HG02759 (cell line): ENCODE data around the gene EFEMP2.
A peak's percentile ranks its signal among the peaks of the same experiment; 100 is the strongest.
"Not testable (repeated sequence)": the region's sequence is repeated elsewhere in the genome, so short reads cannot be mapped to it uniquely, and the experiment has no call there.

Source experiments
- ATAC-seq: cut with Tn5 transposase; IDR thresholded peaks from one replicate; pipeline ENCODE4 v1.9.1; 2021; ENCODE audit warnings: mild to moderate bottlenecking, moderate library complexity; ENCODE audit not compliant: unreplicated experiment

The EFEMP2 gene

DNA sequence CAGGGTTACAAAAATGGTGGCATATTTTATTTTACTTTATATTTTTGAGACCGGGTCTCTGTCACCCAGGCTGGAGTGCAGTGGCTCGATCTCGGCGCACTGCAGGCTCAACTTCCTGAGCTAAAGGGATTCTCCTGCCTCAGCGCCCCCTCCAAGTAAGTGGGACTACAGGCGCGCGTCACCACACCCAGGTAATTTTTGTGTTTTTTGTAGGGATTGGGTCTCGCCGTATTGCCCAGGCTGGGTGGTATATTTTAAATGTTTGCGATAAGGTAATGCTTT is 28.2 kb upstream of the EFEMP2 start:
- no peak for ATAC-seq

DNA sequence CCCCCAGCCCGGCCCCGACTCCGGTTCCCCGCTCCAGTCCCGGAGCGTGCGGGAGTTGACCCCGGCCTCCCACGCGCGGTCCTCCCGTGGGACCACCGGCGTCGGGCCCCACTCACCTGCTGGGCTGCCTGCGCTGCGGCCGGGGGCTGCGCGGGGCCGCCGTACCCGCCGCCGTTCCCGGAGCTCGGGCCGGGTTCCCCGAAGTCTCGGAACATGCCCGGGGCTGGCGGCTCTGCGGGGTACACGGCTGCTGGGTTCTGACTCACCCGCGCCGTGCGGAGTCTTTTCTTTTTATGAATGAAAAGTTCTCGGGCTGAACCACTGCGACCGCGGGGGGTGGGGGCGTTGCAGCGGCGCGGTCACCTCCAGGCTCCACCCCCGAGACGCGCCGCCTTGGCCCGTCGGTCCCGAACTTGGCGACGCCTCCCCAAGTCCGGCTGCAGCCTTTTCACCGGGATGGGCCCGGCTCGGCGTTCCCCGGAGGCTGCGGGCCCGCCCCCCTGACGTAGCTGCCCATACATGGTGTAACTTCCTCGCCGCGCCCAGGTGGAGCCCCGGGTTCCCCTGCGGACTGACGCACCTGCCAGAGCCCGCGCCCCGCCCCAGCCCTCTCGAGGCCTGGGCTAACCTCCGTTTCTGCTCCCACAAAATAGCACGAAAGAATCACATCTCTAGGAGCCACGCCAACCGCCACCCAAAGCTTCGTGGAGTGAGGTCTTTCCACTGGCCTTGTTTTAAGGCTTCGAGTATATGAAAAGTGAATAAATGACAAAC is 27.7 kb upstream of the EFEMP2 start, which contains the start of gene FOSL1:
Gene FOSL1, minus strand, starts transcription at position 264 of the 774 bp plus-strand sequence. Its CDS starts 49 bp downstream, at position 215.
- peak; percentile 79 for ATAC-seq

DNA sequence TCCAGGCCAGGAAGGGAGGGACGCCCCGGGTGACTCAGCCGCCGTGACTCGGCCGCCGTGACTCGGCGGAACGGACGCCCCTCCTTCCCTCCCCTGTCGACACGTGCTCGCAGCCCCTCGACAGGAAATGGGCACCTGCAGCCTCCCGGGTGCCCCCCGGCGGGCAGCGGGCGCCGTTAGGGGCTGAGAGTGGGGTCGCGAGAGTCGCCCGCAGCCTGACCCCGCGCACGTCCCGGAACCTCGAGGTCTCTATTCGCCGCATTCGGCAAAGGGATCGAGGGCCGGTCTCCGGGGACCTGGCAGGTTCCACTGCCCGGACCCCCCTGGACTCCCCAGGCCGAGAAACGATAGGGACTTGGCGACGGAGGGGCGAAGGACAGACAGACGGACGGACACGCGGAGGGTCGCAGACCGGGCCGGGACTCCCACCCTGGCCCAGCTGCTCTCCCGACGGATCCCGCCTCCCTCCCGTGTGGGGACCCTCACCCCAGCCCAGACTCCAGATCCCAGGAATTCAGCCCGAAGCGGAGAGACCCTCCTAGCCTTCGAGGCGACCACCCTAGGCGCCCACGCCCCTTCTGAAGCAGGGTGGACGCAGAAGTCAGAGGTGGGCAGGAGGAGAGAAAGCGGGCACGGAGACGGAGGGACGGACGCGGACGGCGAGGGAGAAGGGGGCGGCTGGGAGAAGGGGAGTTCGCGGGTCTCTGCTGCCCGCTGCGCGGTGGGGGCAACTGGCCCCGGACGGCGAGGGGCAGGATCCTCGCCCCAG is 26.9 kb upstream of the EFEMP2 start:
- no peak for ATAC-seq

DNA sequence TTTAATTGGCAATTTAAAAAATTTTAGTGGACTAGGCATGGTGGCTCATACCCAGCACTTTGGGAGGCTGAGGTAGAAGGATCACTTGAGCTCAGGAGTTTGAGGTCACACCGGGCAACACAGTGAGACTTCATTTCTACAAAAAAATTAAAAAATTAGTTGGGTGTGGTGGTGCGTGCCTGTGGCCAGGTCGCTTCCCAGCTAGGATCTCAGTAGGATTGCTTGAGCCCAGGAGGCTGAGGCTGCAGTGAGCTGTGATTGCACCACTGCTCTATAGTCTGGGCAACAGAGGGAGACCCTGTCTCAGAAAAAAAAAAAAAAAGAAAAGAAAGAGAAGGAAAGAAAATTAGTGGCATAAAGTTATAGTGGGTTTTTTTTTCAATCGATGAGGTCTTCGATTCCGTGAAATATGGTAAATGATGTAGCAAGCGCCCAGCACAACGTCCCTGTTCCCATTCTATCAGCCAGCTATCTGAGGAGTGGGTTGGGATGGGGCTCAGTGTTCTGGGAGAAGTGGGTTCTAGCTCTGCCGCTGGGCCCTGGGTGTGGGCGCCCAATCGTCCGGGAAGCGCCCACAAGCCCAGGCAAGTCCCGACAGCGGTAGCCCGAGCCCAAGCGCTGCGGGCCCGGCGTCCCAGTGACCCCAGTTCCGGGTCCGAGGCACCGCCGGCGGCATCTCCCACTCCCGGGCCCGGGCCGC is 26.2 kb upstream of the EFEMP2 start:
- no peak for ATAC-seq

DNA sequence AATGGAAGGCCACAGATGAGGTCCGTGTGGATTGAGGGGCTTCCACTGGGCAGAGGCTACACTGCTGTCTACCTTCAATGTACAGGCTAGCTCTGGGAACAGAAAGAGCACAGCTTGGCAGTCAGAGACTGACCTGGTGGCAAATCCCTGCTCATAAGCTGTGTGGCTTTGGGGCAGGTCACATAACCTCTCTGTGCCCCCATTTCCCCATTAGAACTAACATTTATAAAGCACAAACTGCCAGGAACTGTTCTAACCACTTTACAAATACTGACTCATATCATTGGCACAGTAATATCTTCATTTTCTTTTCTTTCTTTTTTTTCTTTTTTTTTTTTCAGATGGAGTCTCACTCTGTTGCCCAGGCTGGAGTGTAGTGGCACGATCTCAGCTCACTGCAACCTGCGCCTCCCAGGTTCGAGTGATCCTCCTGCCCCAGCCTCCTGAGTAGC is 24.4 kb upstream of the EFEMP2 start:
- ATAC-seq: no peak

DNA sequence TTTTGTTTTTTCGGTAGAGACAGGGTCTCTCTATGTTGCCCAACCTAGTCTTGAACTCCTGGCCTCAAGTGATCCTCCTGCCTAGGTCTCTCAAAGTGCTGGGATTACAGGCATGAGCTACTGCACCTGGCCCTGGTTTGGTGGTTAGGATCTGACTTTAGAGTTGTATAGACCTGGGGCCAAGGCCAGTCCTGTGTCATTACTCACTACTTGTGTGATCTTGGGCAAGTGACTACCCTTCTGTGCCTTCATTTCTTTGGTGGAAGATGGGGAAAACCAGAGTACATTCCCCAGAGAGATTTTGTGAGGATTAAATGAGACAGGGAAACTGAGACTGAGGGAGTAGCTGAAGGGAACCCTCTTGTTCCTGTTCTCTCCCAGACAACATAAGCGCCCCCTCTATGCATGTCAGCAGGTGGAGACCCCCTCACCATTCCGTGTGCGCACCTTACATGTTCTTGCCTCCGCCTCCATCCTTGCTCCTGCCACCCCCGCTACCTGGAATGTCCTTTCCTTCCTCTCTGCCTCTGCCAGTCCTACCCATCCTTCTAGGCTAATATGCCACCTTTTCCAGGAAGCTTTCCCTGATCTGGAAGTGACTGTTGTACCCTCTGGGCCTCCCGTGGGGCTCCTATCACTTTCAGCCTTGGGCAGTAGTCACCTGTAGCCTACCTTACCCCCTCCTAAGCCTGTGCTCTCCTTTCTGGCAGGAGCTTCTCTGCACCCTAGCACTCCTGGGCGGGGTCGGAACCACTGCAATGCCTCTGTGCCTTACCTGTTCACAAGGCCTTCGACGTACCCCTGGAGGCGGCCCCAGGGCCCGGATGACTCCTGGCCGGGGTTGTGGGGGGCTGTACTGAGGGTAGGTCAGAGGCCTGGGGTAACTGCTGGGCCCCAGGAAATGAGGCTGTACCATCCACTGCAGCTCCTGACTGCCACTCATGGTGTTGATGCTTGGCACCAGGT is 23.7 kb upstream of the EFEMP2 start:
- ATAC-seq: no peak

DNA sequence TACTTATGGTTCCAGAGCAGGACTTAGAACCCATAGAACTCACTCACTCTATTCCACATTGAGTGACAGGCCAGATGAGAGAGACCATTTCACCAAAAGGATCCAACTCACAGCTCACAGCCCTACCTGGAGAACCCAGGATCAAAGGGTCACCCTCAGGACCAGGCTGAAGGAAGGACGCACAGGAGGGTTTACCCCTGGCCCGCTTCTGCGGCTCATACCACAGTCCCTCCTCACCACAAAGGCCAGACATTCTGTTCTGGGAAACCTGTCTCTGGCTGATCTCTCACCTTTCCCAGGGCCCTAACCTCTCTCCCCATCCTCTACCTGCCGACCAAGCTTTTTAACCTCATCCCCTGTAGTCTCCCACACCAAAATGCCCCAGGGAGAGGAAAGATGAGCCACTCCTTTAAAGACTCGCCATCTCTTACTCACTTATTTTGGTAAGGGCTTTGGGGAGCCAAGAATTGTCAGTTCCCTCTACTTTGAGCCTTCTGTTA is 22.9 kb upstream of the EFEMP2 start:
- no peak for ATAC-seq

DNA sequence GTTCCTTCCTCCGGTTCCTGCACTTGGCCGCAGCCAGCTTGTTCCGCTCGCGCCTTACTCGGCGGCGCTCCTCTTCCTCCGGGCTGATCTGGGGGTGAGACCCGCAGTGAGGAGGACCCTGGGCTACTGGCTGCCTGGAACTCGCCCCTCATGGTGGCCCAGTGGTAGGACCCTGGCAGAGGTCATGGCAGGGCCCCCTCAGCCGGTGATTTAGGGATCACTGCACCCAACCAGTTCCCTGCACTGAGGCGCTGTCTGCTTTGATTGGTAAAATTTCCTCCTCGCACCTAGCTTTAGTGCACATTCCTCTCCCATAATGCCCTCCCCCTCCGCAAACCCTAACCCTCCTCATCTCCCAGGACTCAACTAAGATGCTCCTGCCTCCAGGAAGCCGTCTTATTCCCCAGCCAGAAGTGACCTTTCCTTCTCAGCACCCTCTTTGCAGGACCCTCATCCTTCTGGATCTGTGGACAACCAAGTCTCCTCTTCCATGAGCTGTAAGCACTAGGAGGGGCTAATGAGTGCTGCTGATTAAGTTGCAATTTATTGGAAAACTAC is 21.5 kb upstream of the EFEMP2 start:
- no peak for ATAC-seq

DNA sequence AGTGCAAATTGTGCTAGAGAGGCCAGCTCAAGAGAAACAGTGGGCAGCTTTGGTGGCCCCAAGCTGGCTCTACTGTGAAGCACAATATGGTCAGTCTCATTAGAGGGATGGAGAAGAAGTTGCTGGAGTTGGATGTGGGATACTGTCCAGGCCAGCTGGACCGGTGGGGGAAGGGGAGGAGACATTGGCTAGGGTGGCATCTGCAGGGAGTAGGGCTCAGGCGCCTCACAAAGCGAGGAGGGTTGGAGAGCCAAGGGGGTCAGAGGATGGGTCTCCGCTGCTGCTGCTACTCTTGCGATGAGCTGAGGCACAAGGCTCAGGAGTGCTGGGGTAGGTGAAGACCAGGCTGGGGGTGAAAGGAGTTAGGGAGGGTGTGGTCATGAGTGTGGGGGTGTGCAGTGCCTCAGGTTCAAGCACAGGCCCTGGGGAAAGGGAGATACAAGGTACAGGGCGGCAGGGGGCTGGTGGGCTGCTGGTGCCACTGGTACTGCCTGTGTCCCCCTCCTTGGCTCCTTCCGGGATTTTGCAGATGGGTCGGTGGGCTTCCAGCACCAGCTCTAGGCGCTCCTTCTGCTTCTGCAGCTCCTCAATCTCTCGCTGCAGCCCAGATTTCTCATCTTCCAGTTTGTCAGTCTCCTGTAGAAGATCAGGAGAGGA is 20.2 kb upstream of the EFEMP2 start:
- no peak for ATAC-seq

DNA sequence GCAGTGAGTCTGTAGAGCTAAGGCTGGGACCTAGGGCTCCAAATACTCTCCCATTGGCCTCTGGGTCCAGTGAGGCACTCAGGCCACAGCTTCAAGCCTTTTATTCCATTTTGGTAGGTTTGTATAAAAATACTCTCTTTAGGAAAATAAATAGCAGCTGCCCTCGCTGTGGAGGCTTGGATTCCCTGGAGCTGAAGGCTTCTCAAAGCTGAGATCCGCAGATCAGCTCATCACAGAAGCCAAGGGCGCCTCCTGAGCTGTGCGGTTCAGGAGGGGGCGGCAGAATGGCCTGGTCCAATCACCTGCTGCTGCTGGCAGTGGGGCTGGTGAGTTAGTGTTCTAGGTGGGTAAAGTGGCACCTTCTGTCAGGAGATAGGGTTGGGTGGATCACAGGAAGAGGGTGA is 19.5 kb upstream of the EFEMP2 start:
- not testable (repeated sequence) for ATAC-seq

DNA sequence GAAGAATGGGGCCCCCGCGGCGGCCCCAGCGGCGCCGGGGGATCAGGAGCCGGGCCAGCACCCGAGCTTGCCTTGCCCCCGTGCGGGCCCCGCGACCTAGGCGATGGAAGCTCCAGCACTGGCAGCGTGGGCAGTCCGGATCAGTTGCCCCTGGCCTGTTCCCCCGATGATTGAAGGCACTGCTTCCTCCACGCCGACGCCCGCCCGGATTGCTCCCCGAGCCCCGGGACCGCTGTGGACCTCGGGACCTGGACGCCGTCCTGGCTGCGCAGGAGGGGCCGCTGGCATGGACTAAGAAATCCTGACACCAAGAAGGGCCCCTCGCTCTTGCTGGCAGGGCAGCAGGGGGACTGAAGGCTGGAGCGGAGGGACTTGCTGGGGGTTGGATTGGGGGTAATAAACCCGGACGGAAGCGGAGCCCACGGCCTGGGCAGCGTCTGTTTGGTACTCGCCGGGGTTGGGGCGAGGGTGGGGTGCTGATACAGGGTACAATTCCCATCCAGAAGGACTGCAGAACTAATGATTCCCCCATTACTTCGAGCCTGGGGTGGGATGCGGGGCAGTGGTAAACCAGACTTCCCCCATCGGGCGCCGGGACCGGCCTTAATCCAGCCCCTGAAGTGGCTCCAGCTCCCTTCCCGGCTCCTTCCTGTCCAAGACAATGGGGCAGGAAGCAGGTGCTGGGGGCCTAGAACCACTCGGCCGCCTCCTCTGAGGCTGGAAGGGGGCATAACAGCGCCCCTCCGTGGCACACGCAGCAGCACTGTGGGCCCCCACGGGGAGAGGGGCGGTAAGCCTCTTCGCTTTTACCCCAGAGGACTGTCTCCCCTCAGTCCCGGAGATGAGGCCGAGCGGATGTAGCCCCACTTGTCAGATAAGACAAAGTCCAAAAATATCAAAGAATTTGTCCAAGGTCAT is 18.9 kb upstream of the EFEMP2 start:
- no peak for ATAC-seq

DNA sequence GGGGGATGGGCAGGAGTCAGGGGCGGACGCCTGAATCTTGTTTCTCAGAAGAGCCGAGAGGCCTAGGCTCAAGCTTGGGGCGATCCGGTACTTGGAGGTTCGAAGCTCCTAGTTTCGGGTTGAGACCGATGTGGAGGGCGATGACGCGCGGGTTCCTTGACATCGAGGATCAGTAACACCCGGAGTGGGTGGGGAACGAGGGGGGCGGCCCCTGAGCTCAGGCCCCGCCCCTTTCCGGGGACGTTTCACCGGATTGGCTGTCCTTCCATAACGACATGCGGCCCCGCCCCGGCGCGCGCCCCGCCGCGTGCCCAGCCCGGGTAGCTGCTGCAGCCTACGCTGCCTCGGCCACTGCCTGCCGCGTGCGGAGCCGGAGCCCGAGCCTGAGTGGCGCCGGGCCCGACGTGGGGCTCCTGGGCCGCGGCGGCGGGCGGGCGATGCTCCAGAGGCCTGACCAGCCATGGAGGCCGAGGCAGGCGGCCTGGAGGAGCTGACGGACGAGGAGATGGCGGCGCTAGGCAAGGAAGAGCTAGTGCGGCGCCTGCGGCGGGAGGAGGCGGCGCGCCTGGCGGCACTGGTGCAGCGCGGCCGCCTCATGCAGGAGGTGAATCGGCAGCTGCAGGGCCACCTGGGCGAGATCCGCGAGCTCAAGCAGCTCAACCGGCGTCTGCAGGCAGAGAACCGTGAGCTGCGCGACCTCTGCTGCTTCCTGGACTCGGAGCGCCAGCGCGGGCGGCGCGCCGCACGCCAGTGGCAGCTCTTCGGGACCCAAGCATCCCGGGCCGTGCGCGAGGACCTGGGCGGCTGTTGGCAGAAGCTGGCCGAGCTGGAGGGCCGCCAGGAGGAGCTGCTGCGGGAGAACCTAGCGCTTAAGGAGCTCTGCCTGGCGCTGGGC is 18.0 kb upstream of the EFEMP2 start, which contains the start of gene CCDC85B:
Gene CCDC85B, plus strand, starts transcription at position 350 of the 895 bp plus-strand sequence. Its CDS starts 111 bp downstream, at position 461.
- peak; percentile 59 for ATAC-seq

DNA sequence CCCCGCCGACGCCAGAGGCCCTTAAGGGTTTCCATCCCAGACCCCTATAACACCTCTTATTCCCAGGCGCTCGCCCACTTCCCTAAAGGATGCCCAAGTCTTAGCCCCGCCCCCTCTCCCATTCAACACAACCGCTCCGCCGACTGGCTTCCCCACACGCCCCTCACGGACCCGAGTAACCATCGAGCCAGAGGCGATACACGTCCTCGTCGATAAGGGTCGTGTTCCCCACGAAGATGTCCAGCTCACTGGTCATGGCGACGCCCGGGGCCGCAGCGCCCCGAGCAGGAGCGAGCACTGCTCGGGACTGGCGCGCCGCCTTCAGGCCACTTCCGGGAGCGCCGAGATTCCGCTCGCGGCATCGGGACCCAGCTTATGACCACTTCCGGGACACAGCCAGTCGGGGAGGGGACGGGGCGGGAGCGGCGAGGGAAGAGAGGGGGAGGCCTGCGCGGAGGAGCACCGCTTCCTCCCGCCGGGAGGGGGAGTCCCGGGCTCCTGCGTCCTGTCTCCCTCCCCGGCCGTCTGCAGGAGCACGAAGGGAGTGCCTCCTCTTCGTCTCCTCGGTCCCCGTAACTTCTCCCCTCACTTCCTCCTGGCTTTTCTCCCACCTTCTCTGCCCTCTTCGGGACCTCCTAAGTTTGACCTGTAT is 15.7 kb upstream of the EFEMP2 start, which contains the start of gene FIBP:
Gene FIBP, minus strand, starts transcription at position 309 of the 652 bp plus-strand sequence. Its CDS starts 53 bp downstream, at position 256.
- peak; percentile 55 for ATAC-seq

DNA sequence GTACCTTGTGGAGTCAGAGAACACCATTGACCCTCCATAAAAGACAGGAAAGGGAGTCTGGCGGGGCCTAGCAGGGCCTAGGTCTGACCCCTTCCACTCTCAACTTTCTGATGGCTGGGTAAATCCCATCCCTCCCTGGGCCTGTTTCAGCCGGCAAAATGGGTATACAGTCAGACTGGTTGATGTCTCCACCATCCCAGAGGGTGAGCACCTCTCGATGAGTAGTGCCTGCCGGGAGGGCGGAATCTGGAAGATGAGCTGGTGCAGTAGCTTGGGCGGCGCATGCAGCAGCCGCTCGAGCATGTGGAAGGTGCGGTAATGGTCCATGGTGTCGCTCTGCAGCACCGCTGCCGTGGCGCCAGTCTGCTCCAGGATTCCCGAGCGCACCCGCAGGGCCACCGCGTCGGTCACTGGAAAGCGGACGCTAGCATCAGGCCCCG is 15.1 kb upstream of the EFEMP2 start:
- ATAC-seq: peak; percentile 3

DNA sequence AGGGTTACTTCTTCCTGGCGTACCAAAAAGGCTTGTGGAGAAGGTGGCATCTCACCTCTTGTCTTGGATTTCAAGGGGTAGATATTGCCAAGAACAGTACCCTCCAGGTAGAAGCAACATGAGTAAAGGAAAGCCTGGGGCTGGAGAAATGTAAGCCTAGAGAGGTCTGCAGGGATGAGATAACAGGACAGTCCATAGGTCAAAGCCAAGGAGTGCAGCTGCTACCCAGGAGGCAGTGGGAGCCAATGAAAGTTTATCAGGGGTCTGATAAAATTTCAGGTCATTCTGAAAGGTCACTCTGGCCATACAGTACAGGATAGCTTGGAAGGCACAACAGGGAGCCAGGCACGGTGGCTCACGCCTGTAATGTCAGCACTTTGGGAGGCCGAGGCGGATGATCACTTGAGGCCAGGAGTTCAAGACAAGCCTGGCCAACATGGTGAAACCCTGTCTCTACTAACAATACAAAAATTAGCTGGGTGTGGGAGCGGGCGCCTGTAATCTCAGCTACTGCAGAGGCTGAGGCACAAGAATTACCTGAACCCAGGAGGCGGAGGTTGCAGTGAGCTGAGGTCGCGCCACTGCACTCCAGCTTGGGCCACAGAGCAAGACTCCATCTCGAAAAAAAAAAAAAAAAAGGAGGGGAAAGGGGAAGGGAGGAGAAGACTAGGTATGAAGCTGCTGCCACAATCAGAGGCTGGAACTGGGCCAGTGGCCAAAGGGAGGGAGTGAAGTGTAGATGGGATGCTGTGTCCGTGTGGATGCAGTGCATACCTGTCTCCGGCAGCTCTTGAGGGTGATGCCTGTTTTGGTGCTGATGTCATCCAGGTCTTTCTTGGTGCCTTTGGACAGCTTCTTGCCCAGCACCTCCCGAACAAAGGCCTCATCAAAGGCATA is 14.5 kb upstream of the EFEMP2 start:
- no peak for ATAC-seq
